Head of caudate nucleus (tissue), 42 donors: ENCODE measurements around the gene TMEM150B.

ENCODE experiments used
- DNase-seq, 42 donors: peaks; one replicate each; pipeline versions ENCODE4 v3.0.0 to v3.0.0-alpha.2; 2020 to 2021; ENCODE audit warnings: mixed read lengths in 7 of 42
- intact Hi-C: fragments of 100-400 bp; cut with DNase I; formaldehyde crosslinking; loops from one replicate; pipeline ENCODE4 v1.15.0; 2022

TMEM150B gene, protein sequence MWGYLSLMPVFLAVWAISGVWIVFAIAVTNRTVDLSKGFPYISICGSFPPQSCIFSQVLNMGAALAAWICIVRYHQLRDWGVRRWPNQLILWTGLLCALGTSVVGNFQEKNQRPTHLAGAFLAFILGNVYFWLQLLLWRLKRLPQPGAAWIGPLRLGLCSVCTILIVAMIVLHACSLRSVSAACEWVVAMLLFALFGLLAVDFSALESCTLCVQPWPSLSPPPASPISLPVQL

DNA sequence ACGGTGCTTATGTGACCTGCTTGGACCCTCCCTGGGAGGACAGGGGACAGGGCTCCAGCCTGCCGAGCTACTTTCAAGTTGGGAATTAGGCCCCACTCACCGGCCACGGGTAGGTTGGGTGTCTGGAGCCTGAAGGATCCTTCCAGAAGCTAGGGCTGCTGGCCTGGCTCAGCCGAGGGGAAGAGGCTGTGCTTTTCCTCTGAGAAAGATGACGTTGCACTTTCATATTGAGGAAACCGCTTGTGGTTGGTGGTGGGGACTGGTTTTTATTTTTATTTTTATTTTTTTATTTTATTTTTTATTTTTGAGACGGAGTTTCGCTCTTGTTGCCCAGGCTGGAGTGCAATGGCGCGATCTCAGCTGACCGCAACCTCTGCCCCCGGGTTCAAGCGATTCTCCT is at the start of gene TMEM150B:
Gene TMEM150B (minus strand): TSS at position 170 of the 400 bp plus-strand sequence. CDS start 4,305 bp downstream, outside the sequence.
- intact Hi-C loops: no loop called here
- peak in 8 of 42 donors; percentile 15 to 47 (median 32) for DNase-seq

DNA sequence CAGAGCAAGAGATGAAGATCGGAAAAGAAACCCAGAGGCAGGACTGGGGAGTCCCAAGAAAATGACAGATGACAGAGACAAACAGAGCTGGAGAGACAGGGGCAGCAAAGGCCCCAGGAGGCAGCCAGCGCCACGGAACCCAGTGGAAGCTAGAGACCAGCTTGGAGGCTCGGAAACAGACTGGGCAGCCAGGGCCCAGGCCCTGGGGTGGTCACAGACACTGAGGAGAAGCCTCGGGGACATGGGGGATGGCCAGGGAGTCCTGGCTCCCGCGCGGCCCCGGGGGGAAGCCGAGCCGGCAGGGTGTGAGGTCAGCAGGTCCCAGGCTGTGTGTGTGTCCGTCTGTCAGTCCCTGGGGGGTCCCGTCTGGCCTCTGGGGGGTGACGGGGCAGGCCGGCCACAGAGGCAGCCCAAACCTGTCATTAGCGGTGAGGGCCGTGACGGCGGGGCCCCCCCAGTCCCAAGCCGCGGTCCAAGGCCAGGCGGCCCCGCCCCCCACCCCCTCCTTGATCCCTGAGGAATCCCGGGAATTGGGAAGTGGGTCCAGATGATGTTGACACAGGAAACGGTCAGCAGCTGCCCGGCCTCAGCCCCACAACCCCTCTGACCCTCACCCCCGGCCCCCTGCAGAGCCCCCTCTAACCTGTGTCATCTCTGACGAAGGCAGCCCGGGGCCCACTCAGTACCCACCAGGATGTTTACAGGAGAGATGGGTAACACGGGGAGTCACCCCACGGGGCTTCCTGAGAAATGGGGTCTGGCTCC is 49.0 kb upstream of the TMEM150B start:
- intact Hi-C loops: no loop called here
- DNase-seq: no peak

DNA sequence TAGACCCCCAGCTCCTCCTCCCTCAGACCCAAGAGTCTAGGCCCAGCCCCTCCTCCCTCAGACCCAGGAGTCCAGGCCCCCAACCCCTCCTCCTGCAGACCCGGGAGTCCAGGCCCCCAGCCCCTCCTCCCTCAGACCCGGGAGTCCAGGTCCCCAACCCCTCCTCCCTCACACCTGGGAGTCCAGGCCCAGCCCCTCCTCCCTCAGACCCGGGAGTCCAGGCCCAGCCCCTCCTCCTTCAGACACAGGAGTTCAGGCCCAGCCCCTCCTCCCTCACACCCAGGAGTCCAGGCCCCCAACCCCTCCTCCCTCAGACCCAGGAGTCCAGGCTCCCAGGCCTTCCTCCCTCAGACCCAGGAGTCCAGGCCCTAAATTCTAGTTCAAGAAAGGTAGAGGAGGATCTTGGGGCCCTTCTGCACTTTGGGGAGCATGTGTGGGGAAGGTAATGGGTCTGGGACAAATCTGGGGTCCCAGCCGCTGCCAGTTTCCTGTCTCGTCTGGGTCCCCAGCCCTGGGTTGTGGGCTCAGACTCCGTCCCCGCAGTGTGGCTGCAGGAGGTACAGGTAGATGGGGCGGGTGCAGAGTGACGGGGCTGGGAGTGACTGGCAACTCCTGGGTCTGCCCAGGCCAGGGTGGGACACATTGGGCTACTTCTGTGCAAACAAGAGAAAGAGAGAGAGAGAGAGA is 48.3 kb upstream of the TMEM150B start:
- no peak for DNase-seq
- intact Hi-C loops: no loop called here

DNA sequence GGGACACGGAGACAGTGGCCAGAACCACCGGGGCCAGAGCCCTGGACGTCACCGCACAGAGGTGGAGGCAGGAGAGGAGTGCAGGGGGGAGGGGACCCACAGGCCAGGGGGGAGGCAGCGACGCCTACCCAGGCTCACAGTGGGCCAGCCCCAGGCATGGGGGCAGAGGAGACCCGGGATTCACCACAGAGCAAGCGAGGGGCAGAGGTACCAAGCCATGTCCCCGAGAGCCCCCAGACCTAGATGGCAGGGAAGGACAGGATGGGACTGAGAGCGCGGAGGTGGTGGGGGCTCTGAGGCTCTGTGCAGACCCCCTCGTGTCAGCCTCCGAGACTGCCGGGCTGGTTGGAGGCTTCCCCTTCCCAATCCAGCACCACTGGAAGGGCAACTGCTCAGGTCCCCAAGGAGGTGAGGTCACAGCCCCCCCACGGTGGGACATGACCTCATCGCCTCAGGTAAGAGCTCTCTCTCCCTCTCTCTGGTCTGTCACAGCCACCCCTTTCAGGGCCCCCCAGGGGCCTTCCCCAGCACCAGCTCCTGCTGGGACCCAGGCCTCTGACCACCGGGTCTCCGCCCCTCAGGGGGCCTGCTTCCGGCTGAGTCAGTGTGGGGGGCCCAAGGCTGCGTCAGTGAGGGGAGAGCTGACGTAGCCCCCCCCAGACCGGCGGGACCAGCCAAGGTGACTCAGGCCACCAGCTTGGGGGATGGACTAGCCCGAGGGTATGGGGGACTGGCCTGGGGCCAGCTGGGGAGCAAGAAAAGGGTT is 47.4 kb upstream of the TMEM150B start:
- intact Hi-C loops: no loop called here
- no peak for DNase-seq

DNA sequence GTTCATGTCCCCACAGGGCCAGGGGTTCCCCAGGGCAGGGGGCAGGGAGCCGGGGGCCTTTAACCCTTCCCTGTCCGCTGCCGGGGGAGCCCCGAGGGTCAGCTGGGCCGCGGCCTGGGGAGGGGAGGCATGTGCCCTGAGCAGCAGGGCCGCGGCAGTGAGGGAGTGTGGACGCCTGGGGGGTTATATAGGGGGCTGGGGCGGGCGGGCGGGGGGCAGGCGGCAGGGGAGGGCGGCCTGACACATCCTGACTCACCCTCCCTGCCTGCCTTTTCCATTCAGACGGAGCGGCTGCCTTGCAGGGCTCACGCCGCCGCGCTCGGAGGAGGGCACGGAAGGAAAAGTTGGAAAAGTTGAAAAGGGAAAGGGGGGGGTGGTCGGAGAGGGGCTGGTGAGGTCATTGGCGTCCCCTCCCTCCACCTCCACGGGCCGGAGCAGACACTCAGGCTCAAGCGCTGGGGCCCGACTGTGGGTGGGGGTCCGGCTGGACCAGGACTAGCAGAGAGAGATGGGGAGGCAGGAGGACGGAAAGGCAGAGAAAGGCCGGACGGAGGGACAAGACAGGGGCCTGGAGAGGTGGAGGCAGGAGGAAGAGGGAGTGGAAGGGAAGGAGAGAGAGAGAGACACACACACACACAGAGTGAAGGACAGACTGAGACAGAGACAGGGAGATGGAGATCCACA is 45.3 kb upstream of the TMEM150B start, which contains the start of gene IL11:
Gene IL11 (minus strand): TSS at position 159 of the 684 bp plus-strand sequence. CDS start 153 bp downstream, at position 6.
- intact Hi-C loops: no loop called here
- DNase-seq: no peak

DNA sequence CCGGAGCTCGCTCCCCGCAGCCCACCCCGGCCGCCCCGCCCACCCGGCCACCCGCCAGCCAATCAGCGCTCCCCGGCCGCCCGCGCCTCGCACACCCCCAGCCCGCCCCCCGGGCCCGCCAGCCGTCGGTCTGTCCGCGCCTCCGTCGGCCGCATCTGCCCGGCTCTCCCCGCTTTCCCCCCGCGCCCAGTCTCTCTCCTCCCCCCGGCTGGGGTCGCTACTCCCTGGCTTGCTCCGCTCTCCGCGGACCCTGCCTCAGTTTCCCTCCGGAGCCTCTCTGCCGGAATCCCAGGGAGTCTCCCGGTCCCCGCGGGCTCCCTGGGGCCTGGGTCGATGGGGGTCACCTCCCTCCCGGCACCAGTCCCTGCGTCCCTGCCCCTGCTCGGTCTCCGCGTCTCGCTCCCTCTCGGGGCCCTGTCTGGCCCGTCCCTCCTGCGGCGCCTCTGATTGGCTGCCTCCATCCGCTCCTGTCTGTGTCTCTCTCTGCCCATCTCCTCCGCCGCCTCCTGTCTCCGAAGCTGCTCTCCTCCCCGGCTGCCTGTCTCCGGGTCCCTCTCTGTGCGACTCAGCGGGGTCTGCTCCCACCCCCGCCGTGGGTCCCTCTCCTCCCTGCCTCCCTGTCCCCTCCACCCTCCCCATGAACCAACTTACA is 44.6 kb upstream of the TMEM150B start:
- DNase-seq: no peak
- intact Hi-C loops: no loop called here

DNA sequence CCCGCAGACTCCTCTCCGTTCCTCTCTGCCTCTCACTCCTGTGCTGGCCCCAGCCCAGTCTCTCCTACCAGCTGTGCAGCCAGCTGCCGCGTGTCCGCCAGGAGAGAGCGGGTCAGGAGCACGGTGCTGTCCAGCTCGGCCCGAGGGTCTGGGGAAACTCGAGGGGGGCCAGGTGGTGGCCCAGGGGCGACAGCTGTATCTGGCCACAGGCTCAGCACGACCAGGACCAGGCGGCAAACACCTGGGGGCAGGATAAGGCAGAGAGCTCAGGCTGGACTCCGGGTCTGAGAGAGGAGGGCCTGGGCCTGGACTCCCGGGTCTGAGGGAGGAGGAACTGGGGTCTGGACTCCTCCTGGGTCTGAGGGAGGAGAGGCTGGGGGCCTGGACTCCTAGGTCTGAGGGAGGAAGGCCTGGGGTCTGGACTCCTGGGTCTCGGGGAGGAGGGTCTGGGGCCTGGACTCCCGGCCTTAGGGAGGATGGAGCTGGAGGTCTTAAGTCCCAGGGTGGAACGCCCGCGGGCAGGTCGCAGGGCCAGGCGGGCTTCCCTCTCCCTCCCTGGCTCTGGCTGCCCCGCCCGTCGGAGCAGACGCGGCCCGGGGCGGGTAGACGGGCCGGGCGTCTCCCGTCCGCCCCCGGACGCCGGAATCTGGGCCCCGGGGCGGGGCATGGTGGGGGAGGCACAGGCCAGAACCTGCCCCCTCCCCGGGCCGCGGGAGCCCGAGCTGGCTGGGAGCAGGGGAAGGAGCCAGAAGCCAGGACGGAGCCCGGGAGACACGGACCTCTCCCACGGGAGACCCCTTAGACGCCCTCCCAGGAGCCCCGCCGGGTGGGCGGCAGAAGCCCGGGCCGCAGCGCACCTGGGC is 43.8 kb upstream of the TMEM150B start:
- intact Hi-C loops: no loop called here
- no peak for DNase-seq

DNA sequence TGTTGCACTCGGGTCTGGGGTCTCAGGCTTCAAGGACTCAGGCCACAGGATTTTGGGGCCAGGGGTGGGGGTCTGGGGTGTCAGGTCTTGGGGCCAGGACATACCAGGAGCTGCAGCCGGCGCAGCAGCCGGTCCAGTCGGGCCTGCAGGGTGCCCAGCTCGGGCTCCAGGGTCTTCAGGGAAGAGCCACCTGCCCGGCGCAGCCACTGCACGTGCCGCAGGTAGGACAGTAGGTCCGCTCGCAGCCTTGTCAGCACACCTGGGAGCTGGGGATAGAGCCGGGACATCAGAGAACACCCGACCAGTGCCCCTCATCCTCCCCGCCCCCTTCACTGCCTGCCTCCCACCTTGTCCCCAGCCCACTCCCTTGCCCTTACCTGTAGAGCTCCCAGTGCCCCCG is 43.0 kb upstream of the TMEM150B start:
- DNase-seq: no peak
- intact Hi-C loops: no loop called here

DNA sequence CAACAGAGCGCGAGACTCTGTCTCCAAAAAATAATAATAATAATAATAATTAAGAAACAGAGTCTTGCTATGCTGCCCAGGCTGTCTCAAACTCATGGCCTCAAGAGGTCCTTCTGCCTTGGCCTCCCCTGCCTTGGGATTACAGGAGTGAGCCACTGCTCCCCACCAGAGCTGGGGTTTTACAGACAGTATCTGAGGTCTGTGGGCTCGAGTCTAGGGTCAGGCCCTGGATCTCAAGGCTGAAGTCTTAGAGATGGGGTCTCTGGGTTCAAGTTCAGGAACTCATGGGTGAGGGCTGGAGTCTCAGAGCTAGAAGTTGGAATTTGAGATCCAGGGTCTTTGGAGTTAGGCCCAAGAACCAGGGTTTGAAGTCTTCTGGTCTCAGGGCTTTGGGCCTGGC is 41.6 kb upstream of the TMEM150B start:
- DNase-seq: no peak
- intact Hi-C loops: no loop called here

DNA sequence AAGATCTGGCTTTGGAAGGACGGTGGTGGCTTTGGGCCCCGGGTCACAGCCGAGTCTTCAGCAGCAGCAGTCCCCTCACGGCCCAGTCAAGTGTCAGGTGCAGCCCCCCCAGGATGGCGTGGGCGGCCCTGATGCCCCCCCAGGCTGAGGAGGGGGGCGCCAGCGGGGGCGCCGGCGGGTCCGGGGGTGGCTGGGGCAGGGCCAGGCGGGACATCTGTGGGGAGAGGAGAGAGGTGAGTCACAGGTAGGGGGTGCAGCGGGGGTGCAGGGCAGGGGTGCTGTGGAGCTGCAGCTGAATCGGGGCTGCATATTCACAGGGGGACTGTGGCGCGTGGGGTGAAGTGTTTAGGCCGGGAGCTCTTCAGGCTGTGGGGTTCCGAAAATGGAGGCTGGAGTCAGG is 40.8 kb upstream of the TMEM150B start:
- DNase-seq: no peak
- intact Hi-C loops: no loop called here

DNA sequence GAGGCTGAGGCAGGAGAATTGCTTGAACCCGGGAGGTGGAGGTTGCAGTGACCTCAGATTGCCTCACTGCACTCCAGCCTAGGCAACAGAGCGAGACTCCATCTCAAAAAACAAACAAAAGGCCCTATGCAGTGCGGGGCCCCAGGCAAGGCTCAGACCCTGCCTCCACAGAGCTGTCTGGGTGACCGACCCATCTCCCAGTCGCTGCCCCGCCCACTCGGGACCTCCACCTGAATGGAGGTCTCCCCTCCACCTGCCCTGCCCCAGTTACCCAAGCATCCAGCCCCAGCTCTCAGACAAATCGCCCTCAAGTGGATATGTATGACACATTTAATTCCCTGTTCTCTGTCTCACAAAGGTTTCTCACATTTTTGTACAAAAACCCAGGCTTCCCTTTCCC is 40.1 kb upstream of the TMEM150B start:
- DNase-seq: no peak
- intact Hi-C loops: no loop called here

DNA sequence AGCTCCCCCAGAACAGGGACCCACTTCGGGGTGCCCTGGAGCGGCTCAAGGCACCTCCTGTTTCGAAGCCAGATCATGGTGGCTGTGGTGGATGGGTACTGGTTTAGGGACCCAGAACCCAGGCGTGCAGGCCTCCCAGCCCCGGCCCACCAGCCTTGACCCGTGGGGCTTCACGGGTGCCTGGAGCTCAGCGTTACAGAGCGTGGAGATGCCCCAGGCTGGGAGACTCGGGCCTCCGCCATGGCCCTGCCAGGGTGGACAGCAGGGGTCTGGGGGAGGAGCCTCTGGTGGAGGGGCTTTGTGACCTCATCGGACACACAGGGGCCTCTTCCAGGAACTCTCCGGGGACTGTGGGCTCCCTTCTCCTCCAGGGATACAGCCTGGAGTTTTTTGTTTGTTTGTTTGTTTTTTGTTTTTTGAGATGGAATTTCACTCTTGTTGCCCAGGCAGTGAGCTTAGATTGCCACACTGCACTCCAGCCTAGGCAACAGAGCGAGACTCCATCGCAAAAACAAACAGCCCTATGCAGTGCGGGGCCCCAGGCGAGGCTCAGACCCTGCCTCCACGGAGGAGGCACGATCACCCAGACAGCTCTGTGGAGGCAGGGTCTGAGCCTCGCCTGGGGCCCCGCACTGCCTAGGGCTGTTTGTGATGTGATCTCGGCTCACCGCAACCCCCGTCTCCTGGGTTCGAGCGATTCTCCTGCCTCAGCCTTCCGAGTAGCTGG is 38.0 kb upstream of the TMEM150B start, which contains the start of gene GARIN5B:
Gene GARIN5B (minus strand): TSS at position 271 of the 727 bp plus-strand sequence. CDS start 194 bp downstream, at position 77.
- DNase-seq: no peak
- intact Hi-C loops: no loop called here

DNA sequence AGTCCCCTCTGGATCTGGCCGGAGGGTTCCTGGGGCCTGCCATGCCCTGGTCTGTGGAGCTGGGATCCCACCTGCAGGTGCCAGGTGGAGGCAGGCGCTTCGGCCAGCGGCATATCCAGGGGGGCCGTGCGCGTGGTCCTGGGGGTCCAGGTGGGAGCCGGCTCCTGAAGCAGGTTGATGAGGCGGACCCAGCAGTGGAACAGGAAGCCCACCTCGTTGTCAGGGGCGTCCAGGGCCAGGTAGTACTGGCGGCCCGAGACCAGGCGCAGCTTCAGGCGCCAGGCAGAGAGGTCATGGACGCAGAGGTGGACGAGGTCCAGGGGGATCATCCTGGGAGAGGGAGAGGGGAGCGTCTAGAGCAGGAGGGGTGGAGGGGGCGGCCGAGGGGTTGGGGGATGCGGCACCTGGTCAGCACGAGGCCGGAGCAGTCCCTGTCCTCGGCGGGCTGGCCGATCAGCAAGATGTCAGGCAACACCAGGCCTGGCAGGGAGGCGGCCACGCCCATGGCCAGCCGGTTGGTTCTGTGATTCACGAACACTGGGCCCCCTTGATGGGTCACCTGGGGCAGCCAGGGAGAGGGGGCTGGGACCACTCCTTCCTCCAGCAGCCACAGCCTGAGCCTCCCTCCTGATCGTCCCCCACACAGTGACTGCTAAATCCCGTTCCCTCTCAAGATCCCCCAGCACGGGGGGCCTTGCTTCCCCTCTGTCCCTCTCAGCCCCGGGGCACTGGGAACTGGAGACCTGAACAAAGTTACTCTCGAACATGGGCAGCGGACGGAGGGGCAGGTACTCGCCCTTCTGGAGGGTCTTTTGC is 37.2 kb upstream of the TMEM150B start:
- no peak for DNase-seq
- intact Hi-C loops: no loop called here

DNA sequence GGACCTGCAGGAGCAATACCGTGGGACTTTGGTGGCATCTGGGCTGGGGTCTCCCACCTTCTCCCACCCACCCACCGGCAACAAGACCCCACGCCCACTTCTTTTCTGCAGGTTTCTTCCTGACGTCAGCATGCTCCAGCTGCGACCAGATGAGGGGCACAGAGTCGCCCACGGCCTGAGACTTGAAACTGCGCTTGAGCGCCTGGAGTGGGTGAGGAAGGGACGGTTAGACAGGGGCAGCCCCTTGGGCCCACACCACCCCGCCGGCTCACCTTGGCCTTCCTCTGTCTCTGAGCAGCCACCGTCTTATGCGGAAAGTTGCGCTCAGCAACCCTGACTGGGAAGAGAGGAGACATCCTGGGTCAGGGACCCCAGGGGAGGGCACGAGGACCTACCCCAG is 35.8 kb upstream of the TMEM150B start:
- DNase-seq: no peak
- intact Hi-C loops: no loop called here

DNA sequence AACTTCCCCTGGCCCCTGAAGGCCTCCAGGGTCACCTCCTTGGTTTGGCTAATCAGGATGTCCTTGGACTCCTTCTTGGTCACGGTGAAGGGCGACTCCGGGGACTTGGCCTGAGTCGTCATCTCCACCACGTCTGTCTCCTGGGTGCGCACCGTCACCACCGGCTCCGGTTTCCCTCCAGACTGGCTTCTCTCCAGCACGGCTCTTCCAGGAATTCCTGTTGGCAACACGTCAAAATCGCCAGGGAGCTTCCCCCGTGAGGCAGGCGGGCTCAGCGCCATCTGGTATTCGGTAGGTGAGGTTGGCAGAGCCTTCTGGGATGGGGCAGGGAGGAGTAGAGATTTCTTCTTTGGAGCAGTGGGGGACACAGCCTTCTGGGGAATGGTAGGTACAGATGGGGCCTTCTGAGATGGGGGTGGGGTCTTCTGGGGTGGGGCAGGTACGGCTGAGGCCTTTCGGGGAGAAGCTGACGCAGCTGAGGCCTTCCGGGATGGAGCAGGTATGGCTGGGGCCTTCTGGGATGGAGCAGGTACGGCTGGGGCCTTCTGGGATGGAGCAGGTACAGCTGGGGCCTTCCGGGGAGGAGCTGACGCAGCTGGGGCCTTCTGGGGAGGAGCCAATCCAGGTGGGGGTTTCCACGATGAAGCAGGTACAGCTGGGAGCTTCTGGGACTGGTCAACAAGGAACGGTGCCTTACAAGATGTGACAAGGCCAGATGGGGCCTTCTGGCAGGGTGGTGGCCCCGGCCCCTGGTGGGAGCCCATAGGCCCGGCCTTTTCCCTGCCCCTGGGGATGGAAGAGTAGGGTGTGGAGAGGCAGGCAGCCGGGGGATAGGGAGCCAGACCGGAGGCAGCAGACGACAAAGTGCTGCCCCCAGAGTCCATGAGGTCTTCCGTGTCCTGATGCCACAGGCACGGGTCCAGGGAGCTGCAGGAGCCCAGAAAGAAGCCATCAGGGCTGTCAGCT is 34.1 kb upstream of the TMEM150B start:
- no peak for DNase-seq
- intact Hi-C loops: no loop called here
